Measurements from ENCODE around the gene RNF220.

DNA sequence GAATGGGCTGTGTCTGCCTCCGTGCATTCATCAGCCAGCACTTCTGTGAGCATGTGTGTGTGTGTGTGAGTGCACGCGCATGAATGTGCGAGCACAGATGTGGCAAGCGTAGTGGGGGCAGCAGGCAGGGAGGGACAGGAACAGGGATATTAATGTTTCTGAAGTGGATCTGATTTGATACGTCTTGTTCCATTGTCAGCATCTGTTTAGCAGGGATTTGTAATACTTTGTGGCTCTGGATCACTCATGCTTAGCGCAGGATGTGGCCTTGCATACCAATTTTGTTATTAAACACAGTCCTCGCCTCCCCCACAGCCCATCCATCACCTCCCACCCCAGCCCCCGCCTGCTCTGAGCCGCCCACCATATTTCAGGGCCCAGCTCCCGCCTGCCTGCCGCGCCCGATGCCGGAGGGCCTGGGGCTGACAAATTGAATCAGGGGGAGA, 216.8 kb downstream of the RNF220 start:
- TF ChIP-seq, protein P1, sequence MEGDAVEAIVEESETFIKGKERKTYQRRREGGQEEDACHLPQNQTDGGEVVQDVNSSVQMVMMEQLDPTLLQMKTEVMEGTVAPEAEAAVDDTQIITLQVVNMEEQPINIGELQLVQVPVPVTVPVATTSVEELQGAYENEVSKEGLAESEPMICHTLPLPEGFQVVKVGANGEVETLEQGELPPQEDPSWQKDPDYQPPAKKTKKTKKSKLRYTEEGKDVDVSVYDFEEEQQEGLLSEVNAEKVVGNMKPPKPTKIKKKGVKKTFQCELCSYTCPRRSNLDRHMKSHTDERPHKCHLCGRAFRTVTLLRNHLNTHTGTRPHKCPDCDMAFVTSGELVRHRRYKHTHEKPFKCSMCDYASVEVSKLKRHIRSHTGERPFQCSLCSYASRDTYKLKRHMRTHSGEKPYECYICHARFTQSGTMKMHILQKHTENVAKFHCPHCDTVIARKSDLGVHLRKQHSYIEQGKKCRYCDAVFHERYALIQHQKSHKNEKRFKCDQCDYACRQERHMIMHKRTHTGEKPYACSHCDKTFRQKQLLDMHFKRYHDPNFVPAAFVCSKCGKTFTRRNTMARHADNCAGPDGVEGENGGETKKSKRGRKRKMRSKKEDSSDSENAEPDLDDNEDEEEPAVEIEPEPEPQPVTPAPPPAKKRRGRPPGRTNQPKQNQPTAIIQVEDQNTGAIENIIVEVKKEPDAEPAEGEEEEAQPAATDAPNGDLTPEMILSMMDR (IDR thresholded peaks at IDR 0.05; ENCODE audit: poor library complexity, severe bottlenecking): no peak
- TF ChIP-seq RAD21 (conservative IDR thresholded peaks at IDR 0.05): no peak
